ENCODE measurements around the gene KIF3A. TPM values are rescaled to one million over a fixed set of nuclear protein-coding genes. Genes with fewer than 3 reads are reported as not detected.

KIF3A gene
- total RNA-seq, 1 experiment from 2014 or later: 13.2 TPM

DNA sequence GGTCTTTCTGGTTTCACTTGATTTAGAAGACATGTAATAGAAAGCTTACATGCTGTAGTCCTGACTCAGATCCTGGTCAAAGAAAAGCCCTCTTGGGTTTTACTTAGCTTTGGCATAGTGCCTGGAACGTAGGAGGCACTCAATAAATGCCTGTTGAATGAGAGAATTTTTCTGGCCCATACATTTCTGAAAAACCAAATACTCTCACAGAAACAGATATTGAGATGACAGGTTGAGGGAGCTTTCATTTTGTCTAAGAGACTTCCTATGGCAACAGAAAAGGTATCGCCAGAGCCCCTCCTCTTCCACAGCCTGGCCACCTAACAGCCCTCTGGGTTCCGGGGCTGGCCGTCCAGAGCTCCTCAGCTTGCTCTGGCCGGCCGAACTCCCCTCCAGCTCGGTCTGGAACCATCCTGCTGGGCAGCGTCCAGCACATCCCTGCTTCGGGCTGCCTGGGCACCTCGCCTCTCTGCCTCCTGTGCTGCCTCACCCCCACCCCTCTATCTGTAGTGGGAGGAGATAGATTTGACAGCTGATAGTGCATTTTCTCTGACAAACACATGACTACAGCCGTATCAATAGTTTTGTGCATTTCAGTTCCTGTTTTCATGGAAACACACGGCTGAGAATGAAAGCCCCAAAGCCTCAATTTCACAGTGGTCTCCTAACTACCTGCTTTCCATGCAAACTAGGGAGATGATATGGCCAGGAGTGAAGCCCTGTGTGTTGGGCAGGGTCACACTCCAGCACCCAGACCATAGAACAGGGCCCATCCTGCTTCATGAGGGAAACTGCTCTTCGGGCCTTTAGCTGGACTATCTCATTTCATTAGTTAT is 62.5 kb downstream of the KIF3A start:
- Histone ChIP-seq H3K56ac (ENCODE audit: insufficient read length, low read depth, low read length) (no peak overlapping the region), H2BK5ac (ENCODE audit: insufficient read length, low read length) (no peak overlapping the region), H2BK20ac (ENCODE audit: low read depth, low read length, poor library complexity, severe bottlenecking) (no peak overlapping the region), H2BK15ac (ENCODE audit: low read depth, low read length) (no peak overlapping the region; the same call in 1 of the 2 replicates), H3K9me3 (ENCODE audit: control insufficient read depth, low read depth, low read length) (no peaks in the 10 kb centered on the region), H3K23ac (ENCODE audit: insufficient read length, low read depth, low read length) (no peak overlapping the region), H2AFZ (ENCODE audit: low read length) (no peak overlapping the region), H3K79me1 (ENCODE audit: insufficient read depth, low read depth, low read length, poor library complexity, severe bottlenecking) (no peaks in the 10 kb centered on the region), H3K4me1 (ENCODE audit: insufficient read depth, low read length) (no peaks in the 10 kb centered on the region), H3K27me3 (ENCODE audit: insufficient read depth, low read length) (no peaks in the 10 kb centered on the region), H3K14ac (ENCODE audit: insufficient read depth, low read length) (no peak overlapping the region), H4K20me1 (ENCODE audit: control insufficient read depth, insufficient read depth, insufficient read length) (peaks cover 3% of the 10 kb centered on the region), H3K27ac (ENCODE audit: insufficient read length, low read depth, low read length) (no peak overlapping the region), H2BK120ac (ENCODE audit: low read depth, low read length, poor library complexity, severe bottlenecking) (no peak overlapping the region), H2BK12ac (ENCODE audit: insufficient read length, low read depth, low read length) (no peak overlapping the region), H3K79me2 (ENCODE audit: insufficient read depth, low read length) (no peaks in the 10 kb centered on the region), H3K4ac (ENCODE audit: low read depth, low read length) (no peak overlapping the region), H3K18ac (ENCODE audit: insufficient read length, low read depth, low read length) (no peak overlapping the region), H3T11ph (ENCODE audit: low read length) (no peak overlapping the region), H2AK5ac (ENCODE audit: insufficient read length, low read length) (no peak overlapping the region), H3K4me2 (ENCODE audit: insufficient read depth, insufficient read length, low read length) (no peak overlapping the region), H4K8ac (replicated peaks; ENCODE audit: insufficient read length, low read depth, low read length) (no peak overlapping the region), H4K91ac (ENCODE audit: insufficient read length, low read depth, low read length) (no peak overlapping the region), H3K9ac (ENCODE audit: extremely low read depth, insufficient read length, low read length) (no peak overlapping the region), H3K23me2 (ENCODE audit: insufficient read length, low read depth, low read length, poor library complexity, severe bottlenecking) (no peaks in the 10 kb centered on the region), H4K5ac (ENCODE audit: insufficient read length, low read depth, low read length) (no peak overlapping the region)
- DNase-seq: no peak
- H3K4me3 Mint-ChIP-seq: no peak overlapping the region
- no peaks in the 10 kb centered on the region; the same call in 1 of the 2 replicates for H3K27me3 Mint-ChIP-seq (ENCODE audit: low read depth)
- WGBS (ENCODE audit: extremely low coverage, insufficient read length, low lambda C conversion rate): no CpG with 5 or more reads among the region's 13 CpGs
- TF ChIP-seq, protein P1, sequence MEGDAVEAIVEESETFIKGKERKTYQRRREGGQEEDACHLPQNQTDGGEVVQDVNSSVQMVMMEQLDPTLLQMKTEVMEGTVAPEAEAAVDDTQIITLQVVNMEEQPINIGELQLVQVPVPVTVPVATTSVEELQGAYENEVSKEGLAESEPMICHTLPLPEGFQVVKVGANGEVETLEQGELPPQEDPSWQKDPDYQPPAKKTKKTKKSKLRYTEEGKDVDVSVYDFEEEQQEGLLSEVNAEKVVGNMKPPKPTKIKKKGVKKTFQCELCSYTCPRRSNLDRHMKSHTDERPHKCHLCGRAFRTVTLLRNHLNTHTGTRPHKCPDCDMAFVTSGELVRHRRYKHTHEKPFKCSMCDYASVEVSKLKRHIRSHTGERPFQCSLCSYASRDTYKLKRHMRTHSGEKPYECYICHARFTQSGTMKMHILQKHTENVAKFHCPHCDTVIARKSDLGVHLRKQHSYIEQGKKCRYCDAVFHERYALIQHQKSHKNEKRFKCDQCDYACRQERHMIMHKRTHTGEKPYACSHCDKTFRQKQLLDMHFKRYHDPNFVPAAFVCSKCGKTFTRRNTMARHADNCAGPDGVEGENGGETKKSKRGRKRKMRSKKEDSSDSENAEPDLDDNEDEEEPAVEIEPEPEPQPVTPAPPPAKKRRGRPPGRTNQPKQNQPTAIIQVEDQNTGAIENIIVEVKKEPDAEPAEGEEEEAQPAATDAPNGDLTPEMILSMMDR (conservative IDR thresholded peaks at IDR 0.05): no peak
- H3K27ac Mint-ChIP-seq: no peak overlapping the region
- H3K9me3 Mint-ChIP-seq: peaks cover 0 to 7% of the 10 kb centered on the region in 2 experiments; a peak in 3 of 5 replicates
- H3K4me1 Mint-ChIP-seq: peaks cover 9% of the 10 kb centered on the region in 2 experiments
- peaks cover 0 to 7% (median 0%) of the 10 kb centered on the region in 3 experiments; a peak in 3 of 7 replicates for H3K36me3 Mint-ChIP-seq (ENCODE audit: insufficient read depth in 1 of 3, low read depth in 3 of 3)
